Neural crest cell (in vitro differentiated cells): Measurements from ENCODE around the gene PREX1. TPM values are rescaled to one million over a fixed set of nuclear protein-coding genes. Genes with fewer than 3 reads are reported as not detected.

Experiments
- DNase-seq: peaks from one replicate; pipeline ENCODE4 v3.0.0; 2021; ENCODE audit warnings: low read depth, mixed read lengths, low spot score
- H3K27ac Mint-ChIP-seq: one replicate; pipeline ENCODE4 v1.8.0; 2021; ENCODE audit warnings: mild to moderate bottlenecking, mixed read lengths; ENCODE audit not compliant: unreplicated experiment
- H3K27me3 Mint-ChIP-seq: 2 replicates; pipeline ENCODE4 v1.8.0; 2021; ENCODE audit warnings: low read depth, mild to moderate bottlenecking, mixed read lengths
- H3K36me3 Mint-ChIP-seq: 2 replicates; pipeline ENCODE4 v1.8.0; 2021; ENCODE audit warnings: low read depth, mild to moderate bottlenecking, mixed read lengths
- H3K4me1 Mint-ChIP-seq: 2 replicates; pipeline ENCODE4 v1.8.0; 2021; ENCODE audit warnings: mixed read lengths
- H3K4me3 Mint-ChIP-seq: one replicate; pipeline ENCODE4 v1.8.0; 2021; ENCODE audit warnings: mild to moderate bottlenecking, mixed read lengths
- H3K9me3 Mint-ChIP-seq: 2 replicates; pipeline ENCODE4 v1.8.0; 2021; ENCODE audit warnings: mixed read lengths
- CTCF ChIP-seq: fragments of 200-600 bp; sonication (generic); conservative IDR thresholded peaks from 2 replicates; pipeline ENCODE4 v1.5.0; 2021; ENCODE audit warnings: antibody characterized with exemption, mild to moderate bottlenecking
- total RNA-seq: library from RNA; stranded (reverse); gene quantifications from 2 replicates; pipeline ENCODE4 v1.2.1, GENCODE V29; 2021

PREX1 gene
- total RNA-seq, 1 donor from 2014 or later = 72.4 TPM

GRCh38 chr20:48685300-48685699 lies 142.5 kb downstream of the PREX1 start:
- DNase-seq = no peak
- H3K27ac Mint-ChIP-seq = peak overlapping the region; percentile 91
- H3K27me3 Mint-ChIP-seq = no peaks in the 10 kb centered on the region
- H3K9me3 Mint-ChIP-seq = no peaks in the 10 kb centered on the region
- TF ChIP-seq CTCF = no peak
- peaks cover 20% of the 10 kb centered on the region for H3K36me3 Mint-ChIP-seq
- peaks cover 39% of the 10 kb centered on the region for H3K4me1 Mint-ChIP-seq
- H3K4me3 Mint-ChIP-seq = no peak overlapping the region

GRCh38 chr20:48684501-48685041 lies 143.2 kb downstream of the PREX1 start:
- Mint-ChIP-seq H3K4me3 (peak overlapping the region; percentile 5), H3K27me3 (no peaks in the 10 kb centered on the region), H3K9me3 (no peaks in the 10 kb centered on the region), H3K4me1 (peaks cover 35% of the 10 kb centered on the region), H3K27ac (peak overlapping the region; percentile 91), H3K36me3 (peaks cover 15% of the 10 kb centered on the region)
- DNase-seq = no peak
- no peak for TF ChIP-seq CTCF

GRCh38 chr20:48683467-48684175 lies 144.2 kb downstream of the PREX1 start:
- Mint-ChIP-seq H3K27ac (peak overlapping the region; percentile 76), H3K4me1 (peaks cover 35% of the 10 kb centered on the region), H3K9me3 (no peaks in the 10 kb centered on the region), H3K36me3 (peaks cover 11% of the 10 kb centered on the region), H3K4me3 (peak overlapping the region; percentile 47), H3K27me3 (no peaks in the 10 kb centered on the region)
- no peak for TF ChIP-seq CTCF
- DNase-seq = no peak

GRCh38 chr20:48682529-48683363 lies 145.1 kb downstream of the PREX1 start:
- TF ChIP-seq CTCF = no peak
- peaks cover 12% of the 10 kb centered on the region for H3K36me3 Mint-ChIP-seq
- peaks cover 35% of the 10 kb centered on the region for H3K4me1 Mint-ChIP-seq
- H3K4me3 Mint-ChIP-seq = no peak overlapping the region
- no peak overlapping the region for H3K27ac Mint-ChIP-seq
- DNase-seq = no peak
- no peaks in the 10 kb centered on the region for H3K9me3 Mint-ChIP-seq
- H3K27me3 Mint-ChIP-seq = no peaks in the 10 kb centered on the region

GRCh38 chr20:48681873-48682426 lies 145.8 kb downstream of the PREX1 start:
- no peak for DNase-seq
- Mint-ChIP-seq H3K36me3 (peaks cover 12% of the 10 kb centered on the region), H3K4me1 (peaks cover 32% of the 10 kb centered on the region), H3K4me3 (no peak overlapping the region), H3K27ac (no peak overlapping the region), H3K27me3 (no peaks in the 10 kb centered on the region), H3K9me3 (no peaks in the 10 kb centered on the region)
- TF ChIP-seq CTCF = no peak
